ENCODE measurements around the gene ARL5A.
A peak's percentile ranks its signal among the peaks of the same experiment; 100 is the strongest.
"Not testable (repeated sequence)": the region's sequence is repeated elsewhere in the genome, so short reads cannot be mapped to it uniquely, and the experiment has no call there.

Gene ARL5A

DNA sequence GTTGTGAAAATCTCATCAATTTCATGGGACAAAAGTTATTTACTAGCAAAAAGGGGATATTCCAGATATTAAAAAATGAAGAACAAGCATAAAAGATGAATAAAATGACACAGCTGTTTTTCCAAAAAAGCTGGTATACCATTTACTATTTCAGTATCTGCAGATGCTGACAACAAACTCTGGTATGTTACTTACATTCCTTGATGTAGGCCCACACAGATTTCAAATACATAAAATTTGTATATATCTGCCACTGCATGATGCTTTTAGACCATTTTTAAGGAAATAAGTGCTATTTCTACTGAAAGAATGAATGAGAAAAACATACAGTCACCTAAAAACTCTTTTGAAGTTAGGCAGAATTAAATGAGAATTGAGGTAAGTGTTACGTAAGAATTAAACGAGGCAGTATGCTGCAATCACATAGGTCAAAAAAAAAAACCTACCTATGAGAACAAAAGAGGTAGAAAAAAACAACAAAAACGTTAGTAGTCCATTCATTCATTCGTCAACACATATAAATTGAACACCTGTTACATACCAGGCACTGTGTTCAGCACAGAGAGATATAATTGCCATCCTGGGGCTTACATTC is 32.5 kb downstream of the ARL5A start:
- DNase-seq (ENCODE audit: low spot score): no peak
- FAIRE-seq: no peak

DNA sequence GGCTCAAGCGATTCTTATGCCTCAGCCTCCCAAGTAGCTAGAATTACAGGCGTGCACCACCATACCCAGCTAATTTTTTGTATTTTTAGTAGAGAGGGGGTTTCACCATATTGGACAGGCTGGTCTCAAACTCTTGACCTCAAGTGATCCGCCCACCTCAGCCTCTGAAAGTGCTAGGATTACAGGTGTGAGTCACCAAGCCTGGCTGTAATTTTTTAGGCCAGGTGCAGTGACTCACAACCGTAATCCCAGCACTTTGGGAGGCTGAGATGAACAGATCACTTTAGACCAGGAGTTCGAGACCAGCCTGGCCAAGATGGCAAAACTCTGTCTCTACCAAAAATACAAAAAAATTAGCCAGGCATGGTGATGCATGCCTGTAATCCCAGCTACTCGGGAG is 33.8 kb downstream of the ARL5A start:
- FAIRE-seq; DNase-seq (ENCODE audit: low spot score): not testable (repeated sequence)

DNA sequence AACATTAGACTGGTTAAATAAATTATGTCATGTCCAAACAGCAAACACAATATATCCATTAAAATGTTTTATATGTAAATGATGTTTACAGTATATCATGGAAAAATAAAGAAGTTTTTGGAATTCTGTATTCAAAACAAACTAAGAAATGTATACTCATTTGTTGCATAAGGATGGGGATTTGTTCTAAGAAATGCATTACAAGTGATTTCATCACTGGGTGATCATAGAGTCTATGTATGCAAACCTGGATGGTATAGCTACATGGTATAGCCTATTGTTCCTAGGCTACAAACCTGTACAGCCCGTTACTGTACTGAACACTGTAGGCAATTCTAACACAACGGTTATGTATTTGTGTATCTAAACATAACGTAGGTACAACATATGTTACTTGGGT is 35.1 kb downstream of the ARL5A start:
- FAIRE-seq (no peak), DNase-seq (ENCODE audit: low spot score) (no peak)

DNA sequence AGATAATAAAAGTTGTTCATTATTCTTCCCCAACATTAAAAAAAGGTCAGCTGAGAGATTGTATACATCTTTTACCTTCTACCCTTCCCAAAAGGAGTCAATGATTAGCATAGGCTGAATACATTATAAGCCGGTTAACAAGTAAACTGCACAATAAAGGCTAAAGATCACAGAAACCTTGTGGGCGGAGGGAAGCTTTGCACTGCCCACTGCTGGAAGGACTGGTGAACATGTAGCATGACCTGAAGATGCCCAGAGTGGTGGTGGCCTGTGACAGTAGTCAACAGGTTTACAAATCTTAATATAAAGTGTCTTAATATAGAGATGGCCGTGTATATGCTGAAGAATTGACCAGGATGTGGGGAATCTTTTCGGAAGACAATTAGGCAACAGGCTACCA is 35.6 kb downstream of the ARL5A start:
- no peak for FAIRE-seq
- DNase-seq (ENCODE audit: low spot score): no peak

DNA sequence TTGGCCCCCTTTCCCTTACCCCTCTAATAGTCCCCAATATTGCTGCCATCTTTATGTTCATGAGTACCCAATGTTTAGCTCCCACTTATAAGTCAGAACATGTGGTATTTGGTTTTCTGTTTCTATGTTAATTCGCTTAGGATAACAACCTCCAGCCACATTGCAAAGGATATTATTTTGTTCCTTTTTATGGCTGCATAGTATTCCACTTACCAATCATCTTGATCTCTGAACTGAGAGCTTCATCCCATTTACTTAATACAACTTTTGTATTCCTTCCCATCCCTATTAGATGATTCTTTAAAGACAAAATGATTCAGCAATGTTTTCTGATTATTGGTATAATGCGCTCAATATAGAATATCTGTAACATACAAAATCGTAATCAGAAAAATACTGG is 36.7 kb downstream of the ARL5A start:
- FAIRE-seq (no peak), DNase-seq (ENCODE audit: low spot score) (no peak)

DNA sequence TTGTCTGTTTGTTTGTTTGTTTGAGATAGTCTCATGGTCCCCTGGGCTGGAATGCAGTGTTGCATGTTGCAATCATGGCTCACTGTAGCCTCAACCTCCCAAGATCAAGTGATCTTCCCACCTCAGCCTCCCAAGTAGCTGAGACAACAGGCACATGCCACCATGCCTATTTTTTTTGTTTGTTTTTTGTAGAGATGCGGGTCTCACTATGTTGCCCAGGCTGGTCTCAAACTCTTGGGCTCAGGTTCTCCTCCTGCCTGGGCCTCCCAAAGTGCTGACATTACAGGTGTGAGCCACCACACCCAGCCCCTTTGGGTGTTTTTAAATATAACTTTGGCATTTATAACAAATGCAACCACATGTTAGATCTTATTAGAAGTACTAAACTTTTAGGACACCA is 37.5 kb downstream of the ARL5A start:
- FAIRE-seq (no peak), DNase-seq (ENCODE audit: low spot score) (no peak)

- DNase-seq (ENCODE audit: low spot score) (no peak), FAIRE-seq (no peak)
Observed at GRCh38 chr2:151789055-151789834, 39.0 kb downstream of the ARL5A start.

GRCh38 chr2:151786483-151786882 is 41.7 kb downstream of the ARL5A start:
- FAIRE-seq: no peak

GRCh38 chr2:151786077-151786476 is 42.1 kb downstream of the ARL5A start:
- FAIRE-seq: no peak

More at GRCh38 chr2:151786483-151786882, 41.7 kb downstream of the ARL5A start:
- DNase-seq (ENCODE audit: low spot score): no peak

DNA sequence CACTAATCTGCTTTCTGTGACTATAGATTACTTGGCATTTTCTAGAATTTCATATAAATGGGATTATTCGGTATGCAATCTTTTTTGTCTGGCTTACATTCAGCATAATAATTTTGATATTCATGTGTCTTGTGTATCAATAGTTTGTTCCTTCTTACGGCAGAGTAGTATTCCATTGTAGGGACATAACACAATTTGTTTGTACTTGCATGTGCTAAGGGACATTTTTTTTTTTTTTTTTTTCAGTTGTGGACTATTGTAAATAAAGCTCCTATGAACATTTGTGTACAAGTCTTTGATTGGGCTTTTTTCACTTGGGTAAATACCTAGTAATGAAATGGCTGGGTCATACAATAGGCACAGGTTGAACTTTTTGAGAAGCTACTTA is 45.1 kb downstream of the ARL5A start:
- FAIRE-seq (no peak), DNase-seq (ENCODE audit: low spot score) (no peak)

More at GRCh38 chr2:151786077-151786476, 42.1 kb downstream of the ARL5A start:
- no peak for DNase-seq (ENCODE audit: low spot score)

DNA sequence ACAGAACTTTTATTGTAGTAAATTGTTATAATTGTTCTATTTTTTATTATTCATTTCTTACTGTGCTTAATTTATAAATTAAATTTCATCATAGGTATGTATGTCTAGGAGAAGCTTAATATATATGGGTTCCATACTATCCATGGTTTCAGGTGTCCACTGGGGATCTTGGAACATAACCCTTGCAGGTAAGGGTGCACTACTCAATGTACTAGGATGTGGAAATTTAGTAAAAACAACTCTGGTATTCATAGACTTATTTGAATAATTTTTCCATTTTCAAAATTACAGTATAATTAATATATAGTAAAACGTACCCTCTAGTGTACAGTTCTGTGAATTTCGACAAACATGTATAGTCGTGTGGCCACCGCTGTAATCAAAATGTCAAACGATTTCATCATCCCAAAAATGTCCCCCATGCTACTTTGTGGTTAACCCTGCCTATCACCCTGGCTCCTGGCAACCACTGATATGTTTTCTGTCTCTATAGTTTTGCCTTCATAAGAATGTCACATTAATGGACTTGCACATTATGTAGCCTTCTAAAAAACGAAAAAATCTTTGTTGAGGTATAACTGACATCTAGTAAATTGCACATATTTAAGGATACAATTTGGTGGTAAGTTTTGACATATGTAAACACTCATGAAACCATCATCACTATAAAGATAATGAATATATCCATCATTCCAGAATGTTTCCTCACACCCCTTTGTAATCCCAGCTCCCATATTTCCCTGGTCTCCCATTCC is 45.7 kb downstream of the ARL5A start:
- FAIRE-seq (no peak), DNase-seq (ENCODE audit: low spot score) (no peak)

DNA sequence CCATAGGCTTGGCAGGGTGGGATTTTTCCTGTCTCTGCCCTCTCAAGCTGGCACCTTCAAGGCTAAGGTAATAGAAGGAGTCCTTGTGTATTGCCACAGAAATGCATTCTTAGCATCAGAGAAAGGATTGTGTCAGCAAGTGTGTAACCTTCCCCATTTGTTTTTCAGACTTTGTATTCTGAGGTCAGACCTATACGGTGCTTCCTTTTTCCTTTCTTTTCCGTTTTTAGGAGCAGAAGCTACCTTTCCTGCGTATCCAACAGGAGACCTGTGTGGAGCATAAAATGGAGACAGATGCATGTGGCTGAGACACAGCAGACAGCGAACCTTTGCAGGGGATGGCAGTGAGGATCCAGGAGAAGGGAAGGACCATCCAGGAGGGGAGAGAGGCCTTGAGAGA is 46.6 kb downstream of the ARL5A start:
- no peak for FAIRE-seq

GRCh38 chr2:151780938-151781337 is 47.3 kb downstream of the ARL5A start:
- DNase-seq (ENCODE audit: low spot score): no peak
- no peak for FAIRE-seq

More for the DNA sequence above, 46.6 kb downstream of the ARL5A start:
- DNase-seq (ENCODE audit: low spot score): no peak

- FAIRE-seq: no peak
- no peak for DNase-seq (ENCODE audit: low spot score)
Observed at GRCh38 chr2:151777935-151778334, 50.3 kb downstream of the ARL5A start.

DNA sequence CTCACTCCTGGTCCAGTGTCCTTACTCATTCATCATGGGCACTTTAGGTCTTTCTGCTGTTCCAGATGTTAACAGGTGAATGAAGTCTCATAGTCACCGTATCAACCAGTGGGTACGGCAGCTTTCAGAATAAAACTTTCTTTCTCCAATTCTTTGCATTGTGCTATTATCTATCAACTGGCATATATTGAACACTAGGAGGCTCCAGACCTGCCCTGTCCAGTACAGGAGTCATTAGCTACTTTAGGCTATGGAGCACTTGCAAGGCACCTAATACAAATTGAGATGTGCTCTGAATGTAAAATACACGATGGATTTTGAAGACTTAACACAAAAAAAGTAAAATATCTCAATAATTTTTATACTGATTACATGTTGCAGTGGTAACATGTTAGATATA is 50.7 kb downstream of the ARL5A start:
- DNase-seq (ENCODE audit: low spot score): no peak
- FAIRE-seq: no peak

- FAIRE-seq (no peak), DNase-seq (ENCODE audit: low spot score) (no peak)
Observed at GRCh38 chr2:151776367-151776766, 51.9 kb downstream of the ARL5A start.

- no peak for FAIRE-seq
- peak; percentile 51 for DNase-seq (ENCODE audit: low spot score)
Observed at GRCh38 chr2:151775057-151775740, 53.0 kb downstream of the ARL5A start.

DNA sequence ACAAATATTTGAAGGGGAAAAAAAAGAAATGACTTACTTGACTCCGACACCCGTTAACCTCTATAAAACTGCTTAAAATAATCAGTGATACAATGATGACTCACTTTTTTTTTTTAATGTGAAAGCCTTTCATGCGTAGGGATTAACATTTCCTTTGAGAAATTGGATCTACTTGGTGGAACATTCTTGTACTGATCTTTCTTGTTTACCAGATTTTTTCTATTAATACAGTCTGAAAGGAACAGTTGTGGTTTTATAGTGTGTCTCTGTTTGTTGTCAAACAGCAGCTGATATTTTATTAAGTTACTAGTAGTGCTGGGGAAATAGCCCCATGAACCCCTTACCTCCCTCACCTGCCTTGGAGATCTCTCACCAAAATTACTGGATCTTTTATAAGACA is 53.7 kb downstream of the ARL5A start:
- DNase-seq (ENCODE audit: low spot score) (peak; percentile 45), FAIRE-seq (peak; percentile 91)

GRCh38 chr2:151771599-151772358 is 56.4 kb downstream of the ARL5A start:
- no peak for FAIRE-seq
- no peak for DNase-seq (ENCODE audit: low spot score)

DNA sequence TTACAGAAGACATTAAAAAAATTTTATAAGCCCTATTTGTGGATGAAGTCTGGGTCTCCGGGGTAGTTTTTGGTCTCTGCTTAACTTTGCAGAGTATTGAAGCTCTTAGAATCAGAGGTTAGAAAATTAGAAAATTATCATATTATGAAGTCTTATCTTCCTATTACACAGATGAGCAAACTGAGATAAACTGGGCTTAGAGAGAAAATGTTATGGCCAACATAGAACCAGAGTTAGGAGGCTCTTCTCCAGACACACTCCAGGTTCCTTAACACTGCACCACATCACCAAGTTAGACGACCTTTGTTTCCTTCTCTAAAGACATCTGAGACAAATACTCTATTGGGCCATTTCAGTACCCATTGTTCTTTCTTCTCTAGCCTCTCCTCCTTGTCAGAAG is 57.2 kb downstream of the ARL5A start:
- DNase-seq (ENCODE audit: low spot score) (no peak), FAIRE-seq (no peak)

- no peak for FAIRE-seq
- no peak for DNase-seq (ENCODE audit: low spot score)
Observed at GRCh38 chr2:151769606-151770005, 58.6 kb downstream of the ARL5A start.
